ENCODE measurements around the gene WDFY2. TPM values are rescaled to one million over a fixed set of nuclear protein-coding genes. Genes with fewer than 3 reads are reported as not detected.

WDFY2 gene
- total and polyA plus RNA-seq, 2 of the 8 experiments (the other 6 are each of a cell fraction or from before 2014, with no cell fraction given) = 13.9 to 29.0 TPM

DNA sequence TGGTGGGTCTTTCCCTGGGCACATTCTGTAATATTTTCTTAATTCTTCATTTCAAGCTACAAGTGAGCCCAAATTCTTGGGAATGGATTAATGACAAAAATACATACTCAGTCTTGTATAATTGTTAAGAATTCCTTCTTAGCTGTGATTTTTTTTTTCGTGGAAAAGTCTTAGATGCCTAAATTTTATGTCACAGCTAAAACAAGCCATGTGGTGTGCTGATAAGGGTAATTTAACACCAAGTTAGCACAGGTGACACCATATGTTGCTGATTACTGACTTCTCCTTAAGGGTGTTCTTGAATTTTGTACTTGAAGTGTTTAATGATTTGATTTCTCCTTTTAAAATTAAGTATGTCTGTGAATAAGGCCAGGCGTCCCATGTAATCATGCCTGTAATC is 29.3 kb downstream of the WDFY2 start:
- Histone ChIP-seq H4K91ac (replicated peaks; ENCODE audit: insufficient read length, low read length) (no peak overlapping the region), H3K18ac (ENCODE audit: extremely low read depth, low read length) (no peak overlapping the region), H2BK20ac (ENCODE audit: low read length) (no peak overlapping the region), H3K56ac (replicated peaks; ENCODE audit: insufficient read length, low read depth, low read length) (no peak overlapping the region), H4K8ac (ENCODE audit: extremely low read depth, insufficient read depth, low read length) (no peak overlapping the region), H3K4me1 (replicated peaks in 1 of 4; ENCODE audit: control insufficient read depth in 3 of 4, insufficient read depth in 4 of 4, low read length in 3 of 4) (peaks cover 1 to 11% (median 4%) of the 10 kb centered on the region in 4 experiments; a peak in 6 of 7 replicates), H2AFZ (ENCODE audit: low read length) (no peak overlapping the region), H2AK5ac (ENCODE audit: low read depth, low read length) (no peak overlapping the region), H4K20me1 (replicated peaks in 1 of 2; ENCODE audit: control insufficient read depth in 1 of 2, insufficient read depth in 2 of 2, low read length in 2 of 2) (peaks cover 3 to 10% of the 10 kb centered on the region in 2 experiments), H3K4me3 (ENCODE audit: extremely low read depth in 1 of 4, insufficient read depth in 2 of 4, low read depth in 3 of 4, low read length in 4 of 4) (no peak overlapping the region), H3K4ac (replicated peaks; ENCODE audit: insufficient read length, low read depth, low read length) (no peak overlapping the region), H3K4me2 (ENCODE audit: insufficient read depth in 1 of 2, low read depth in 2 of 2, low read length in 2 of 2) (no peak overlapping the region), H3K14ac (ENCODE audit: insufficient read length) (no peak overlapping the region), H3K27me3 (replicated peaks in 1 of 4; ENCODE audit: control insufficient read depth in 3 of 4, extremely low read depth in 1 of 4, insufficient read depth in 3 of 4, low read length in 3 of 4) (no peaks in the 10 kb centered on the region), H3K9ac (replicated peaks in 1 of 4; ENCODE audit: extremely low read depth in 1 of 4, low read depth in 3 of 4, low read length in 3 of 4) (no peak overlapping the region), H4K5ac (ENCODE audit: insufficient read length, low read depth, low read length) (no peak overlapping the region), H3K36me3 (ENCODE audit: control insufficient read depth in 2 of 4, insufficient read depth in 4 of 4, low read length in 3 of 4) (no peaks in the 10 kb centered on the region), H3K23ac (ENCODE audit: insufficient read length) (no peak overlapping the region), H2BK5ac (ENCODE audit: low read depth, low read length) (no peak overlapping the region), H3K23me2 (ENCODE audit: low read depth, low read length) (no peaks in the 10 kb centered on the region), H2BK120ac (replicated peaks; ENCODE audit: low read depth, low read length) (no peak overlapping the region), H3K79me2 (ENCODE audit: control insufficient read depth in 1 of 2, insufficient read depth in 2 of 2, low read length in 2 of 2) (peaks cover 0 to 96% of the 10 kb centered on the region in 2 experiments; a peak in 3 of 4 replicates), H3K79me1 (ENCODE audit: low read depth, low read length) (peaks cover 3% of the 10 kb centered on the region; the same call in 1 of the 2 replicates), H2BK15ac (ENCODE audit: low read length) (no peak overlapping the region), H3K9me3 (ENCODE audit: insufficient read depth in 2 of 2, low read depth in 1 of 2, low read length in 1 of 2) (no peaks in the 10 kb centered on the region), H3K27ac (ENCODE audit: low read depth, low read length) (no peak overlapping the region), H2BK12ac (ENCODE audit: low read depth, low read length) (no peak overlapping the region)
- no peak for DNase-seq (ENCODE audit: low read depth in 1 of 2, low spot score in 2 of 2)
- ChIA-PET POLR2A (ENCODE audit: partially characterized antibody) (no interaction called here), CTCF (ENCODE audit: partially characterized antibody) (interaction anchor here (0.8 to 1.0 kb wide), 2 partner anchors 24 to 26 kb away, joined by 3 read pairs; no protein-coding TSS in a partner anchor)
- no peak for FAIRE-seq
- no peak for TF ChIP-seq KDM1A (IDR thresholded peaks at IDR 0.05; ENCODE audit: borderline replicate concordance, low read length)
- TF ChIP-seq, protein P1, sequence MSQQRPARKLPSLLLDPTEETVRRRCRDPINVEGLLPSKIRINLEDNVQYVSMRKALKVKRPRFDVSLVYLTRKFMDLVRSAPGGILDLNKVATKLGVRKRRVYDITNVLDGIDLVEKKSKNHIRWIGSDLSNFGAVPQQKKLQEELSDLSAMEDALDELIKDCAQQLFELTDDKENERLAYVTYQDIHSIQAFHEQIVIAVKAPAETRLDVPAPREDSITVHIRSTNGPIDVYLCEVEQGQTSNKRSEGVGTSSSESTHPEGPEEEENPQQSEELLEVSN (IDR thresholded peaks at IDR 0.05) = no peak
- TF ChIP-seq EZH2 (IDR thresholded peaks at IDR 0.05; ENCODE audit: low read depth, low read length, severe bottlenecking) = no peak
- TF ChIP-seq SRF (IDR thresholded peaks at IDR 0.05; ENCODE audit: low read depth, low read length) = no peak
- WGBS, 2 experiments (ENCODE audit: extremely low coverage in 1 of 2, insufficient coverage in 1 of 2, insufficient read length in 1 of 2, insufficient replicate concordance in 2 of 2, low coverage in 1 of 2, low lambda C conversion rate in 2 of 2, missing lambda C conversion rate in 1 of 2) = 92% methylated on average over 2 of the region's 2 CpGs; no CpG with 5 or more reads in 1 of the 2 experiments

All from H1 (cell line).